Germinal center (tissue), 1 donor: ENCODE results near the gene FDPS.
"Not testable (repeated sequence)": the region's sequence is repeated elsewhere in the genome, so short reads cannot be mapped to it uniquely, and the experiment has no call there.

Experiments
- DNase-seq: peaks from one replicate; pipeline ENCODE4 v3.0.0; 2012; ENCODE audit warnings: mixed read lengths, low spot score

The FDPS gene

DNA sequence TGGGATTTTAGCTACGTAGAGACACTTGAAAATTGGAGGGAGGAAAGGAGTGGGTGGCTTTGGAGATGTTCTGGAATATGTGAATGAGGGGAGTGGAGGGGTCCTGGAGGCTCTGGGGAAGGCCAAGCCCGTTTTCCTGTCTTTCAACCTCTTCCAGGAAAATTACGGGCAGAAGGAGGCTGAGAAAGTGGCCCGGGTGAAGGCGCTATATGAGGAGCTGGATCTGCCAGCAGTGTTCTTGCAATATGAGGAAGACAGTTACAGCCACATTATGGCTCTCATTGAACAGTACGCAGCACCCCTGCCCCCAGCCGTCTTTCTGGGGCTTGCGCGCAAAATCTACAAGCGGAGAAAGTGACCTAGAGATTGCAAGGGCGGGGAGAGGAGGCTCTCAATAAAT, 11.6 kb downstream of the FDPS start:
- no peak for DNase-seq

GRCh38 chr1:155320661-155321617, 12.3 kb downstream of the FDPS start, which contains the start of gene RUSC1:
Gene RUSC1 (plus strand): TSS chr1:155320894. CDS start chr1:155321774, 880 bp downstream.
- DNase-seq = peak; percentile 87

DNA sequence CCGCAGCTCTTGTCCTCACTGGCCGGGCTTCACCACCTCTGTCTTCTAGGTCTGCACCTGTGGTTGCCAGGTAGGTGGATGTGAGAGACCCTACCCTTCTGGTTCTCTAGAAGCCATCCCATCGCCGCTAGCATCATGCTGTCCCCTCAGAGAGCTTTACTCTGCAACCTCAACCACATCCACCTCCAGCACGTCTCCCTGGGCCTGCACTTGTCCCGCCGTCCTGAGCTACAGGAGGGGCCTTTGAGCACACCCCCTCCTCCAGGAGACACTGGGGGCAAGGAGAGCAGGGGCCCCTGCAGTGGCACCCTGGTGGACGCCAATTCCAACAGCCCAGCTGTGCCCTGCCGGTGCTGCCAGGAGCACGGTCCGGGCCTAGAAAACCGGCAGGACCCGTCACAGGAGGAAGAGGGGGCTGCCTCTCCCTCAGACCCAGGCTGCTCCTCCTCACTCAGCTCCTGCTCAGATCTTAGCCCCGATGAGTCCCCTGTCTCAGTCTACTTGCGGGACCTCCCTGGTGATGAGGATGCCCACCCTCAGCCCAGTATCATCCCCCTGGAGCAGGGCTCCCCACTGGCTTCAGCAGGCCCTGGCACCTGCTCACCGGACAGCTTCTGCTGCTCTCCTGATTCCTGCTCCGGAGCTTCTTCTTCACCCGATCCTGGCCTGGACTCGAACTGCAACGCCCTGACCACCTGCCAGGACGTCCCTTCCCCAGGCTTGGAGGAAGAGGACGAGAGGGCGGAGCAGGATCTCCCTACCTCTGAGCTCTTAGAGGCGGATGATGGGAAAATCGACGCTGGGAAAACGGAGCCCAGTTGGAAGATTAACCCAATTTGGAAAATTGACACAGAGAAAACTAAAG, 13.2 kb downstream of the FDPS start:
- DNase-seq = no peak

- DNase-seq = peak; percentile 34
Measured at GRCh38 chr1:155322571-155322952, 13.9 kb downstream of the FDPS start.

GRCh38 chr1:155322953-155323728, 14.5 kb downstream of the FDPS start:
- peak; percentile 88 for DNase-seq

GRCh38 chr1:155323729-155324036, 15.0 kb downstream of the FDPS start:
- peak; percentile 89 for DNase-seq

GRCh38 chr1:155324037-155324716, 15.5 kb downstream of the FDPS start:
- DNase-seq = peak; percentile 95

DNA sequence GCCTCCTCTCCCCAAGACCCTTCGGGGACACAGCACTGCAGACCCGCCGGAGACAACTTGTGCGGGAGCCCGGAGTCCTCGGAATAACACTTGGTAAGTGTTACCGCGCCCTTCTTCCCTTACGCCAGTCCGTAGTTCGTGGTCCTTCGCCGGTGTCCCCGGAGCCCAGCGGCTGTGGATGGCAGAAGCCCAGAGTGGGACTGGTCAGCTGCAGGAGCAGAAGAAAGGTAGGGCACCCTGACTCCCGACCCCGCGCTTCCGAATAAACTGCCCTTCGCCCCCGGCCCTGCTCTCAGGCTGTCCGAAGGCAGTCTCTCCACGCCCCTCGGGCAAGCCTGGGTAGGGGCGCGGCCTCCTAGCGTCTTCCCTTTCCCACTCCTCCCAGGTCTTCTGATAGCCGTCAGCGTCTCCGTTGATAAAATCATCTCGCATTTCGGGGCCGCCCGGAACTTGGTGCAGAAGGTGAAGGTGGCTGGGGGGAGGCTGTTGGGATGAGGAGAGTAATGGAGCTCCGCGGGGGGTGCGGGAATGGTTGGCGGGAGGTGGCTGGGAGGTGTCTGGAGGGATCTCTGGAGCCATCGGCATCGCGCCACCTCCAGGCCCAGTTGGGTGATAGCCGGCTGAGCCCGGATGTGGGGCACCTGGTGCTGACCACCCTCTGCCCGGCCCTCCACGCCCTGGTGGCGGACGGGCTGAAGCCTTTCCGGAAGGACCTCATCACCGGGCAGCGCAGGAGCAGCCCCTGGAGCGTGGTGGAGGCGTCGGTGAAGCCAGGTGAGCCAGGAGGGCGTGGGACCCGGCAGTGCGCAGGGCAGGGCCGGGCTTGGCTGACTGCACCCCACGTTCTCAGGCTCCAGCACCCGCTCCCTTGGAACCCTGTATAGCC, 16.3 kb downstream of the FDPS start:
- DNase-seq = peak; percentile 47

DNA sequence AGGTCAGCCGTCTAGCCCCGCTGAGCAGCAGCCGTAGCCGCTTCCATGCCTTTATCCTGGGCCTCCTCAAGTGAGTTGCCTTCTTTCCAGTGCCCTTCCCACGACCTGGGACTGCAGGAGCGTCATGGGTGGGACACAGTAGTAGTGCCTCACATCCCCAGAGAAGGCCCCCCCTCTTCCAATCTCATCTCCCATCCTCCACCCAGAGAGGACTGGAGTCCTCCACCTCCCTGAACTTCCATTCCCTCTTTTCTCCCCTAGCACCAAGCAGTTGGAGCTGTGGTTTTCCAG, 16.9 kb downstream of the FDPS start:
- no peak for DNase-seq

DNA sequence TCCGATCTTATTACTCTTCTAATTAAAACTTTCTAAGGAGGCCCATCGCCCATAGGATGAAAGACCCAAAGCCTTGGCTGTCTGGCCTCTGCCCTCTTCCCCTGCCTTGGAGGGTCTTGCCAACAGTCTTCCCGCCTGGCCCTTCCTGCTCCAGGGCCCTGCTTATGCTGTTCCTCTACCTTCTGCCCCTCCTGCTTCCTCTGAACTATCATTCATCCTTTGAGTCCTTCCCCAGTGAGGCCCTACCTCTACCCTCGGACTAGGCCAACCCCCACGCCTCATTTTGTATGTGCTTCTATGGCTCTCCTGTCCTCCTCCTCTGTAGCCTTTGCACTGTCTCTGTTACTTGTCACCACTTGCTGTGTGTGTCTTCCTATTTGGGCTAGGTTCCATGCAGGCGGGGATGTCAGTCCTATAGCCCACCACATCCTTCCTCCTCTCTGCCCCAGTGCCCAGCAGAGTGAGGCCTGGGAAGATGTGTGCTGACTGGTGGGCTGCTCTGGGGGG, 17.4 kb downstream of the FDPS start:
- no peak for DNase-seq

GRCh38 chr1:155326631-155327037, 18.0 kb downstream of the FDPS start:
- no peak for DNase-seq

- no peak for DNase-seq
Measured at GRCh38 chr1:155327981-155328380, 19.3 kb downstream of the FDPS start.

GRCh38 chr1:155328856-155329255, 20.2 kb downstream of the FDPS start:
- DNase-seq = not testable (repeated sequence)

GRCh38 chr1:155329980-155330598, 21.4 kb downstream of the FDPS start:
- DNase-seq = no peak

DNA sequence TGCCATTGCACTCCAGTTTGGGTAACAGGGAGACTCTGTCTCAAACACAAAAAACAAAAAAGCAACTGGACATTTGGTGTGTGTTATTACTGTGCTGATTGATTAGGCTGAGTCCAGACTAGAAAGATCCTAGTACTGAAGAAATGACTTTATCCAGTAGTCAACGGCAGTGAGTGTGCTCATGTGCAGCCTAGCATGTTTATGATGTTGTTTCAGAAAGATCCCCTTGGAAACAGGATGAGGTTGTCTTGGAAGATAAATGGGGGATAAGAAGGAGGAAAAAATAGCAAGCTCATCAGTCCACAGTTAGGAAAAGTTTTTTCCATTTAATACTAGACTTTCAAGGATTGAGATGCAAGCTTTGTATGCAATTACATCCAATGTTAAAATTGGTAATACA, 26.3 kb downstream of the FDPS start:
- no peak for DNase-seq

DNA sequence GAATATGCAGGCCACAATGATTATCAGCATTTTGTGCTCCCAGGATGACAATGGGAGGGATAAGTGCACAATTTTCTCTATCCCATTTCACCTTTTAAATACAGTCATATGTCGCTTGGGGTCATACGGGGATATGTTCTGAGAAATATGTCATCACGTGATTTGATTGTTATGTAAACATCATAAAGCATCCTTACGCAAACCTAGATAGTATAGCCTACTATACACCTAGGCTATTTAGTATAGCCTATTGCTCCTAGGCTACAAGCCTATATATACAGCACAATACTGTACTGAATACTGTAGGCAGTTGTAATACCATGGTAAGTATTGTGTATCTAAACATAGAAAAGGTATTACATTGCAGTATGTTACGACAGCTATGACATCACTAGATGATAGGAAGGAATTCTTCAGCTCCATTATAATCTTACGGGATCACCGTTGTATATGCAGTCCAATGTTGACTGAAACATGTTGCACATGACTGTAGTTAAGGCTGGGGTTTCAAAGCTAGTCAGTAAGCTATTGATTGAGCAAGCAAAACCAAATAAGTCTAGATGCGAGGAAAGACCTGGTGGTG, 30.9 kb downstream of the FDPS start:
- DNase-seq = no peak

GRCh38 chr1:155342842-155343241, 34.2 kb downstream of the FDPS start:
- no peak for DNase-seq

- no peak for DNase-seq
Measured at GRCh38 chr1:155352631-155353030, 44.0 kb downstream of the FDPS start.

GRCh38 chr1:155360051-155360450, 51.4 kb downstream of the FDPS start:
- DNase-seq = no peak
